Measurements from ENCODE around the gene PHLDA2. TPM values are rescaled to one million over a fixed set of nuclear protein-coding genes. Genes with fewer than 3 reads are reported as not detected.

The PHLDA2 gene
- total RNA-seq, 4 donors from 2014 or later = 0.93 to 3.7 (median 2.3) TPM; not detected in 1

GRCh38 chr11:2921742-2922493, 7.3 kb downstream of the PHLDA2 start:
- no peak for DNase-seq
- H3K27me3 ChIP-seq = no peaks in the 10 kb centered on the region
- H3K4me1 ChIP-seq = peaks cover 18 to 35% of the 10 kb centered on the region in 2 donors
- no peak for TF ChIP-seq POLR2A (IDR thresholded peaks at IDR 0.05)
- TF ChIP-seq CTCF (IDR thresholded peaks at IDR 0.05) = no peak
- H3K9me3 ChIP-seq = no peaks in the 10 kb centered on the region
- H3K27ac ChIP-seq = peak overlapping the region in 2 of 3 donors; percentile 10 to 60
- no peaks in the 10 kb centered on the region for H3K36me3 ChIP-seq
- H3K4me3 ChIP-seq (replicated peaks in 1 of 3) = no peak overlapping the region
- 89 to 90% methylated on average over 2 to 12 of the region's 29 CpGs for whole genome bisulfite sequencing, 2 donors
- intact Hi-C loops (cut with DNase I) = no loop called here

DNA sequence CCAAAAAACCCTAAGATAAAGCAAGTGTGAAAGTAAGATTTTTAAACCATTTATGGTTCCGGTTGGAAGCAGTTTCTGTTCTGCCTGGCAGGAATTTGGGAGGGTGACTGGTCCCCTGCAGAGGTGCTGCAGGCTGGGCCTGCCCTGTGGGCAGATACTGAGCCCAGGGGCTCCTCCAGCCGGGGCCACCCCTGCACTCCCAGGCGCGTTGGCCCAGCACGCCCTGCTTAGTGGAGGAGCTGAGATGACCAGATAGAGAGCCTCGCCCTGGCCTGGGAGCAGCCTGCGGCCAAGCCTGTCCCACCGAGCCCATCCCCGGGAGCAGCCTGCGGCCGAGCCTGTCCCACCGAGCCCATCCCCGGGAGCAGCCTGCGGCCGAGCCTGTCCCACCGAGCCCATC, 8.0 kb downstream of the PHLDA2 start:
- H3K27me3 ChIP-seq = no peaks in the 10 kb centered on the region
- no peaks in the 10 kb centered on the region for H3K36me3 ChIP-seq
- no peaks in the 10 kb centered on the region for H3K9me3 ChIP-seq
- peak; percentile 35 to 46 for DNase-seq
- intact Hi-C loops (cut with DNase I) = no loop called here
- TF ChIP-seq CTCF (IDR thresholded peaks at IDR 0.05) (no peak), POLR2A (IDR thresholded peaks at IDR 0.05) (no peak)
- no peak overlapping the region for H3K27ac ChIP-seq
- no peak overlapping the region for H3K4me3 ChIP-seq (replicated peaks in 1 of 3)
- H3K4me1 ChIP-seq = peaks cover 18 to 28% of the 10 kb centered on the region in 2 donors
- WGBS, 2 donors = 53 to 77% methylated on average over 6 to 8 of the region's 16 CpGs

GRCh38 chr11:2920343-2920742, 8.9 kb downstream of the PHLDA2 start:
- no peak for DNase-seq
- TF ChIP-seq CTCF (IDR thresholded peaks at IDR 0.05) = no peak
- TF ChIP-seq POLR2A (IDR thresholded peaks at IDR 0.05) = no peak
- Histone ChIP-seq H3K27ac (no peak overlapping the region), H3K9me3 (no peaks in the 10 kb centered on the region), H3K4me3 (replicated peaks in 1 of 3) (no peak overlapping the region), H3K36me3 (no peaks in the 10 kb centered on the region), H3K4me1 (peaks cover 18 to 27% of the 10 kb centered on the region in 2 donors), H3K27me3 (no peaks in the 10 kb centered on the region)
- intact Hi-C loops (cut with DNase I) = no loop called here
- 94 to 95% methylated on average over 12 of the region's 12 CpGs for WGBS, 2 donors

- Histone ChIP-seq H3K27me3 (no peaks in the 10 kb centered on the region), H3K4me1 (peaks cover 15 to 24% of the 10 kb centered on the region in 2 donors), H3K4me3 (replicated peaks in 1 of 3) (no peak overlapping the region), H3K9me3 (no peaks in the 10 kb centered on the region), H3K27ac (no peak overlapping the region), H3K36me3 (no peaks in the 10 kb centered on the region)
- TF ChIP-seq CTCF (IDR thresholded peaks at IDR 0.05) (no peak), POLR2A (IDR thresholded peaks at IDR 0.05) (no peak)
- DNase-seq = no peak
- intact Hi-C loops (cut with DNase I) = no loop called here
- WGBS, 2 donors = 83 to 85% methylated on average over 4 to 7 of the region's 13 CpGs
Measured at GRCh38 chr11:2919837-2920236, 9.4 kb downstream of the PHLDA2 start.

DNA sequence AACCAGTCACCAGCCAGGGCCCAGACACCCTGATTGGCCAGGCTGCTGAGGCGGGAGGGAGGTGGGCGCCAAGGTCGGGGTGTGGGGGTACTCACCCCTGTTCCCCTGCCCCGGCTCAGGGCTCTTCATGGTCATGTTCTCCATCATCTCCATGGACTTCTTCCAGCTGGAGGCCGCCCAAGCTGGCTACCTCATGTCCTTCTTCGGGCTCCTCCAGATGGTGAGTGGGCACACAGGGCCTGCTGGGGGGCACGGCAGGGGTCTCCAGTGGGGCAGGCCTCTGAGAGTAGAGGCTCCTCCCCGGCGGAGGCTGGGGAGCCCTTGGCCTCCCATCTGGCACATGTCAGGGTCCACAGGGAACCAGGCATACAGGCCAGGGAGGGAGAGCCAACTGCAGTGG, 10.0 kb downstream of the PHLDA2 start:
- peaks cover 18 to 24% of the 10 kb centered on the region in 2 donors for H3K4me1 ChIP-seq
- no peaks in the 10 kb centered on the region for H3K36me3 ChIP-seq
- intact Hi-C loops (cut with DNase I) = no loop called here
- H3K27ac ChIP-seq = no peak overlapping the region
- DNase-seq = no peak
- WGBS, 2 donors = 76 to 91% methylated on average over 5 to 7 of the region's 9 CpGs
- TF ChIP-seq CTCF (IDR thresholded peaks at IDR 0.05) (no peak), POLR2A (IDR thresholded peaks at IDR 0.05) (no peak)
- H3K27me3 ChIP-seq = no peaks in the 10 kb centered on the region
- no peaks in the 10 kb centered on the region for H3K9me3 ChIP-seq
- no peak overlapping the region for H3K4me3 ChIP-seq (replicated peaks in 1 of 3)
